Stimulated activated CD4-positive, alpha-beta T cell treated with anti-CD3 and anti-CD28 coated beads, TNF-alpha, amount 100 ng/mL, for 1 hour (primary cell): Measurements from ENCODE around the gene FXYD4.
"Not testable (repeated sequence)": the region's sequence is repeated elsewhere in the genome, so short reads cannot be mapped to it uniquely, and the experiment has no call there.

Source experiments
- DNase-seq, 3 donors: peaks; one replicate each; pipeline ENCODE4 v3.0.0-alpha.2; 2020; ENCODE audit warnings: low read depth in 3 of 3, low spot score in 1 of 3

The FXYD4 gene

DNA sequence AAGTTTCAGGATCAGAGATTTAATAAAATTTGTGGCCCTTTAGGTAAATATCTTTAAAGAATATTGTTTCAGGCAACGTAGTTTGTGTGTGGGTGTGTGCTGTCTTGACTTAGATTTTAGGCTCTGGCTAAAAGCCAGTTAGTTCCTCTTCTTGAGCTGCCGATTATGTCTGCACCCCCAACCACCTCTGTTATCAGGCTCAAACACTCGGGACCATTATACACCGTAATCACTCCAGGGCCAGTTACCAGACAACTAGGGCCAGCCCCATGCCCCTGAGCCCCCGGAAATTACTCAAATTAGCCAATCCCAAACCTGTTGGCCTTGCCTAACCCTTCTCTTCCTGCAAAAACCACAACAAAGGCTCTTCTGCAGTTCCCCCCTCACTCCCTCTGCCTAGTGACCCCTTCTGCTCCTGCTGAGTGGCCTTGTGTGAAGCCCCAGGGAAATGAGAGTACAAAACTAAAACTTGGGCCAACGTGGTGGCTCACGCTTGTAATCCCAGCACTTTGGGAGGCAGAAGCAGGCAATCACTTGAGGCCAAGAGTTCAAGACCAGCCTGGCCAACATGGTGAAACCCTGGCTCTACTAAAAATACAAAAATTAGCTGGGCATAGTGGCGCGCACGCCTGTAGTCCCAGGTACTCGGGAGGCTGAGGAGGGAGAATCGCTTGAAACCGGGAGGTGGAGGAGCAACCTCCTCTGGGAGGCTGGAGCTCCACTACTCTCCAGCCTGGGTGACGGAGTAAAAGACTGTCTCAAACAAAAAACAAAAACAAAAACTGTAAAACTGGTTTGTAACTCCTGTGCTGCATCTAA lies 46.7 kb downstream of the FXYD4 start:
- no peak for DNase-seq

DNA sequence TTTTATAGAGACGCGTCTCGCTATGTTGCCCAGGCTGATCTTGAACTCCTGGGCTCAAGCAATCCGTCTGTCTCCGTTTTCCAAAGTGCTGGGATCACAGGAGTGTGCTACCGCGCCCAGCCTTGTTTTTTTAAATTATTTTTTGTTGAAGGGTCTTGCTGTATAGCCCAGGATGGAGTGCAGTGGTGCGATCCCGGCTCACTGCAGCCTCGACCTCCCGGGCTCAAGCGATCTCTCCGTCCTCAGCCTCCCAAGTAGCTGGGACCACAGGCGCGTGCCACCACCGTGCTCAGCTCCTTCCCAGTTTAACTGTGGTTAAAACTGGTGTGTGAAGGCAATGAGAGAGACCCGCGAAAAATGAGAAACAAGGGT lies 48.5 kb downstream of the FXYD4 start:
- DNase-seq = no peak

DNA sequence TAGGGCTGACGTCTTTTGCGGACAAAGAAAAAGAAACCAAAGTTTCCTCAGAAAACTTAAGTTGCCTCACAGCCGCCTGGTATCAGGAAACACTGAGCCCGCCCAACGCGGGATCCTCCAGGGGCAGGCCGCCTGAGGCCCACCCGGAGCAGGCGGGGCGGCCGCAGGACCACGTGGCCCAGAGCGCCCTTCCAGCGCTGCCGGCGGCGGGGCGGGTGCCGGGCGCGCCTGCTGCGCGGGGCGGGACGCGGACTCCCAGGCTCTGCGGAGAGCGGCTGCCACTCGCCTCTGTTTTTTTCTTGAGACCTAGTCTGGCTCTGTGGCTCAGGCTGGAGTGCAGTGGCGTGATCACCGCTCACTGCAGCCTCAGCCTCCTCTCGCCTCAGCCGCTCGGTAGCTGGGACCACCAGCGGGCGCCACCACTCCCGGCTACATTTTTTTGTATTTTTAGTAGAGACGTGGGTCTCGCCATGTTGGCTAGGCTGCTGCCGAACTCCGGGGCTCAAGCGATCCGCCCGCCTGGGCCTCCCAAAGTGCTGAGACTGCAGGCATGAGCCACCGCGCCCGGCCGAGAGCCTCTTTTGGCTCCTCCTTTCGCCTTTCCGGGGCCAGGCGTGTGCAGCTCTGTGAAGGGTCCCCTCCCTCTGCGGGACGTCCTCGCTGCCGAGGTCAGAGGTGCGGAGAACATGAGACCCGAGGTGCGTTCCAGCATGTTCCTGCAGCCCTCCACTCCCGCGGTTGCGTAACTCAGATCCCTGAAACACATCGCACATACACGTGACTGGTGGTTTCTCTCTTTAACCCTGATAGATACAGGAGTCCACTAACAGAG lies 49.1 kb downstream of the FXYD4 start:
- peak in 2 of 3 donors; percentile 39 to 63 for DNase-seq

DNA sequence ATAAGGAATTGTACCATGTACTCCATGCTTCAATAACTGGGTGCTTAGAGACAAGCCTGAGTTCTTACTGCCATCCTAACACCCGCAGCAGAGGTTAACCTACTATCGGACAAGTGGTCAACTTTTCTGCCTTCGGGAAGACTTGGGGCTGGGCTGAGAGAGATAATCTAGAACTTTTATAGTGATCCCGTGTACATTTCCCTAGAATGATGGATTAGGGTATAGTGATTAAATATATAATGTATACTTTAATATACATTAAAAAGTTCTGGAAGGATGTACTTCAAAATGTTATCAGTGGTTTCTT lies 49.7 kb downstream of the FXYD4 start:
- no peak for DNase-seq

DNA sequence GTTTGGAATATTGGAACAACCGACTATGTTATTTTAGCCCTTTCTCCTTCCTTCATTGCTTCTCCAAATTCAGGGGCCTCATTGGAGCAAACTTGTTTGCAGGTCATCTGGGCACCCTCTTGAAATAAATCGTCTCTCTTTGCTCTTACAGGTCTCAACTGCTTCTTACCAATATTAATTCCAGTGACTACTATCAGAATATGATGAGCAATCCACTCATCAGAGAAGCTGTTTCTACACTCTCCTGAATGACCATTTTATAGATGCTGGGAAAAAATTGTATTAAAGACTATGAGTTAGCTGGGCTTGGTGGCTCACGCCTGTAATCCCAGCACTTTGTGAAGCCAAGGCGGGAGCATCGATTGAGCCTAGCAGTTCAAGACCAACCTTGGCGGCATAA lies 50.1 kb downstream of the FXYD4 start:
- DNase-seq = no peak

DNA sequence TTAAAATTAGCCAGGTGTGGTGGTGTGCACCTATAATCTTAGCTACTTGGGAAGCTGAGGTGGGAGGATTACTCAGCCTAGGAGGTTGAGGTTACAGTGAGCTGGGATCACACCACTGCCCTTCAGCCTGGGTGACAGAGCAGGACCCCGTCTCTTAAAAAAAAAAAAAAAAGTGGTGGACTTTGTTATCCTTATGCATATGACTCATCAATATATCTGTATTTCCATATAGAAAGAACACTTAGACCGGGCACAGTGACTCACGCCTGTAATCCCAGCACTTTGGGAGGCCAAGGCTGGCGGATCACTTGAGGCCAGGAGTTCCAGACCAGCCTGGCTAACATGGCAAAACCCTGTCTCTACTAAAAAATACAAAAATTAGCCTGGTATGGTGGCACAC lies 50.5 kb downstream of the FXYD4 start:
- not testable (repeated sequence) for DNase-seq

- DNase-seq = no peak
Measured at GRCh38 chr10:43424416-43424815, 53.0 kb downstream of the FXYD4 start.
